ENCODE data around the gene GPR55.

Gene GPR55

GRCh38 chr2:230964136-230964730 lies 39.2 kb upstream of the GPR55 start:
- DNase-seq (ENCODE audit: extremely low read depth, low read depth) = no peak
- TF ChIP-seq, protein P1, sequence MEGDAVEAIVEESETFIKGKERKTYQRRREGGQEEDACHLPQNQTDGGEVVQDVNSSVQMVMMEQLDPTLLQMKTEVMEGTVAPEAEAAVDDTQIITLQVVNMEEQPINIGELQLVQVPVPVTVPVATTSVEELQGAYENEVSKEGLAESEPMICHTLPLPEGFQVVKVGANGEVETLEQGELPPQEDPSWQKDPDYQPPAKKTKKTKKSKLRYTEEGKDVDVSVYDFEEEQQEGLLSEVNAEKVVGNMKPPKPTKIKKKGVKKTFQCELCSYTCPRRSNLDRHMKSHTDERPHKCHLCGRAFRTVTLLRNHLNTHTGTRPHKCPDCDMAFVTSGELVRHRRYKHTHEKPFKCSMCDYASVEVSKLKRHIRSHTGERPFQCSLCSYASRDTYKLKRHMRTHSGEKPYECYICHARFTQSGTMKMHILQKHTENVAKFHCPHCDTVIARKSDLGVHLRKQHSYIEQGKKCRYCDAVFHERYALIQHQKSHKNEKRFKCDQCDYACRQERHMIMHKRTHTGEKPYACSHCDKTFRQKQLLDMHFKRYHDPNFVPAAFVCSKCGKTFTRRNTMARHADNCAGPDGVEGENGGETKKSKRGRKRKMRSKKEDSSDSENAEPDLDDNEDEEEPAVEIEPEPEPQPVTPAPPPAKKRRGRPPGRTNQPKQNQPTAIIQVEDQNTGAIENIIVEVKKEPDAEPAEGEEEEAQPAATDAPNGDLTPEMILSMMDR (IDR thresholded peaks at IDR 0.05; ENCODE audit: low read depth, low read length) = no peak

- TF ChIP-seq, protein P1 (IDR thresholded peaks at IDR 0.05; ENCODE audit: low read depth, low read length) = no peak
- no peak for DNase-seq (ENCODE audit: extremely low read depth, low read depth)
Measured at GRCh38 chr2:230961091-230961491, 36.0 kb upstream of the GPR55 start.

- no peak for DNase-seq (ENCODE audit: extremely low read depth, low read depth)
Measured at GRCh38 chr2:230960026-230960425, 35.0 kb upstream of the GPR55 start.

GRCh38 chr2:230958820-230959756 lies 34.0 kb upstream of the GPR55 start:
- TF ChIP-seq, protein P1 (IDR thresholded peaks at IDR 0.05; ENCODE audit: low read depth, low read length) = no peak

More at GRCh38 chr2:230960026-230960425, 35.0 kb upstream of the GPR55 start:
- TF ChIP-seq, protein P1 (IDR thresholded peaks at IDR 0.05; ENCODE audit: low read depth, low read length) = no peak

DNA sequence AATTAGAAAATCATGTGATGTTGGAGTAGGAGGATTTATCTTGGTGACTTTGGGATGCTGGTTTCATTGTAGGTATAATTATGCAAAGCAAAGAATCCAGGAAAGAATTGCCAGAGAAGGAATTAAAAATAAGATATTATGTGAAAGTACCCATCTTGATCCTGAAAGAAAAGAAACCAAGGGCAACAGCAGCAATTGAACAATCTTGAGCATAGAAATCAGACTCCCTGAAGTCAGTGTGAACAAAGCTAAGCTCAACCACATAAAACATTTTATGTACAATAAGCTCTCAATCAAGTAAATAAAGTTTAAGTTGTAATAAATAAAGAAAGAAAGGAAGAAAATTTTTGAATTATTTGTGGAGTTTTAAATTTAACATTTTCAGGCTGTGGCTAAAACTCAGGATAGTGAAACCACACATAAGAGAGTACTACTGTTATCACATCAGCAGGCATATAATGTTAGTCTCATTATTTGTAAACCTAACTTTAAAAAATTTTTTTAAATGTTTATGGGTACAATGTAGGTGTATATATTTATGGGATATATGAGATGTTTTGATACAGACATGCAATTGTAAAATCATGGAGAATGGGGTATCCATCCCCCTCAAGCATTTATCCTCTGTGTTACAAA lies 32.8 kb upstream of the GPR55 start:
- TF ChIP-seq, protein P1 (IDR thresholded peaks at IDR 0.05; ENCODE audit: low read depth, low read length) = no peak
- no peak for DNase-seq (ENCODE audit: extremely low read depth, low read depth)

More at GRCh38 chr2:230958820-230959756, 34.0 kb upstream of the GPR55 start:
- no peak for DNase-seq (ENCODE audit: extremely low read depth, low read depth)

DNA sequence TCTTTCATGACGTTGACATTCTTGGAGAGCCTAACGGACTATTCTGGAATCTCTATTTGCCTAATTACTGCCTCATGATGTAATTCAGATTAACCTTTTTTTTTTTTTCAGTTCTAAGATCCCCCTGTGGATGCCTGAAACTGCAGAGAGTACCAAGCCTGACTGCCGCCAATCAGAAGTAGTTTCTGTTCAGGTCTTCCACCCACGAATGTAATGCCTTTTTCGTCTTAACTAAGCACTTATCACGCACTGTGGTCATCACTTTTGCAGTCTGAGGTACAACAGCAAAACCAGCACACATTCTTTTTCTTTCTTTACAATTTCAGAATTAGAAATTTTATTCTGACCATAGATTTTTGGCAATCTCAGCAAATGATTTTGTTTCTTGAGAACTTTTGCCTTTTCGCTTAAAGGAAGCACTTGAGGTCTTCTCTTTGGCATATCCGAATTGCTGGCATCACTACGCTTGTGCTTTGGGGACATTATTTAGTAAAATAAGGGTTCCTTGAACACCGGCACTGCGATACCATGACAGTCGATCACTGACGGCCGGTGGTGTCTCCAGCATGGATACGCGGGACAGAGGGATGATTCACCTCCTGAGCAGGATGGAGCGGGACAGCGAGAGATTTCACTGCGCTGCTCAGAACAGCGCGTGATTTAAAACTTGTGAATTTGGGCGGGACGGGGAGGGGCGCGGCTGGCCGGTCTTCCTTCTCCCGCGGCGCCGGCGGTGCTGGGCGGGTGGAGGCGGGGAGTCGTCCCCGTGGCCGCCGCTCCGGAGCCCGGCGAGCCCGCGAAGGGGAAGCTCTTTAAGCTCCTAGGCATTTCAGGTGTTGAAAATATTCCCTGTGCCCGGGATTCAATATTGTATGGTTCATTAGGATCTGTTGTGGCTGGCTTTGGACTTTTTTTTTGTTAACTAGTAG lies 32.0 kb upstream of the GPR55 start:
- no peak for DNase-seq (ENCODE audit: extremely low read depth, low read depth)
- TF ChIP-seq, protein P1 (IDR thresholded peaks at IDR 0.05; ENCODE audit: low read depth, low read length) = no peak

Data from AG09319 (cell line).